Neuronal stem cell (in vitro differentiated cells): ENCODE results near the gene RPS16. TPM values are rescaled to one million over a fixed set of nuclear protein-coding genes. Genes with fewer than 3 reads are reported as not detected.

ENCODE experiments used
- DNase-seq: peaks from one replicate; pipeline ENCODE4 v3.0.0-alpha.2; 2013; ENCODE audit warnings: low spot score
- H2AFZ ChIP-seq: one replicate; pipeline ENCODE4 v1.6.1; 2013; ENCODE audit warnings: mild to moderate bottlenecking, low read length, inconsistent platforms
- H2AK5ac ChIP-seq: 2 replicates; pipeline ENCODE4 v1.6.1; 2013; ENCODE audit warnings: low read depth, mild to moderate bottlenecking, inconsistent platforms, low read length, moderate library complexity, mixed read lengths
- H2BK120ac ChIP-seq: 2 replicates; pipeline ENCODE4 v1.6.1; 2013; ENCODE audit warnings: low read depth, mild to moderate bottlenecking, inconsistent platforms, low read length, moderate library complexity, mixed read lengths
- H2BK12ac ChIP-seq: one replicate; pipeline ENCODE4 v1.6.1; 2013; ENCODE audit warnings: low read length, inconsistent platforms
- H2BK15ac ChIP-seq: 2 replicates; pipeline ENCODE4 v1.6.1; 2013; ENCODE audit warnings: mild to moderate bottlenecking, low read length, inconsistent platforms, mixed read lengths
- H2BK5ac ChIP-seq: one replicate; pipeline ENCODE4 v1.6.1; 2013; ENCODE audit warnings: inconsistent platforms, mild to moderate bottlenecking, low read length, moderate library complexity
- H3K14ac ChIP-seq: one replicate; pipeline ENCODE4 v1.6.1; 2013; ENCODE audit warnings: low read length, inconsistent platforms
- H3K18ac ChIP-seq: 2 replicates; pipeline ENCODE4 v1.6.1; 2013; ENCODE audit warnings: low read length, inconsistent platforms
- H3K23ac ChIP-seq: 2 replicates; pipeline ENCODE4 v1.6.1; 2013; ENCODE audit warnings: low read depth, mild to moderate bottlenecking, mixed read lengths, low read length, inconsistent platforms; ENCODE audit not compliant: poor library complexity
- H3K27ac ChIP-seq: replicated peaks from 3 replicates; pipeline ENCODE4 v1.5.1; 2013; ENCODE audit warnings: low read length, inconsistent platforms
- H3K27me3 ChIP-seq, 3 experiments: 2 replicates each; pipeline ENCODE4 v1.6.1; 2013; ENCODE audit warnings: low read length in 3 of 3, mild to moderate bottlenecking in 2 of 3, inconsistent platforms in 1 of 3, low read depth in 1 of 3, mixed read lengths in 1 of 3, moderate library complexity in 1 of 3; ENCODE audit not compliant: control insufficient read depth in 3 of 3, insufficient read depth in 3 of 3
- H3K36me3 ChIP-seq, 2 donors: replicated peaks in 1 of 2; 2 replicates each; pipeline ENCODE4 v1.6.1; 2013; ENCODE audit warnings: low read length in 2 of 2; ENCODE audit not compliant: control insufficient read depth in 2 of 2, insufficient read depth in 2 of 2
- H3K4ac ChIP-seq: 2 replicates; pipeline ENCODE4 v1.6.1; 2013; ENCODE audit warnings: inconsistent platforms, mild to moderate bottlenecking, low read length, moderate library complexity
- H3K4me1 ChIP-seq, 2 donors: 1 replicate in 1 of 2; 2 replicates in 1 of 2; pipeline ENCODE4 v1.6.1; 2013; ENCODE audit warnings: low read length in 2 of 2, low read depth in 1 of 2; ENCODE audit not compliant: control insufficient read depth in 2 of 2, insufficient read depth in 1 of 2
- H3K4me2 ChIP-seq: one replicate; pipeline ENCODE4 v1.6.1; 2013; ENCODE audit warnings: mild to moderate bottlenecking, low read length, inconsistent platforms; ENCODE audit not compliant: insufficient read depth, poor library complexity, severe bottlenecking
- H3K4me3 ChIP-seq, 2 donors: 2 replicates each; pipeline ENCODE4 v1.5.1; 2013; ENCODE audit warnings: low read length in 2 of 2, mild to moderate bottlenecking in 2 of 2, inconsistent platforms in 1 of 2, moderate library complexity in 1 of 2
- H3K79me1 ChIP-seq: one replicate; pipeline ENCODE4 v1.6.1; 2013; ENCODE audit warnings: low read depth, mild to moderate bottlenecking, inconsistent platforms, low read length, moderate library complexity
- H3K9ac ChIP-seq: one replicate; pipeline ENCODE4 v1.6.1; 2013; ENCODE audit warnings: mild to moderate bottlenecking, low read depth, low read length, inconsistent platforms; ENCODE audit not compliant: poor library complexity
- H3K9me3 ChIP-seq, 2 donors: replicated peaks in 1 of 2; 2 replicates each; pipeline versions ENCODE3 to v1.6.1; 2013; ENCODE audit warnings: low read length in 2 of 2, mild to moderate bottlenecking in 2 of 2, inconsistent platforms in 1 of 2, low read depth in 1 of 2, mixed read lengths in 1 of 2, moderate library complexity in 1 of 2; ENCODE audit not compliant: control insufficient read depth in 2 of 2, insufficient read depth in 1 of 2
- H4K8ac ChIP-seq: one replicate; pipeline ENCODE4 v1.6.1; 2013; ENCODE audit warnings: low read depth, mild to moderate bottlenecking, inconsistent platforms, low read length, moderate library complexity
- H4K91ac ChIP-seq: one replicate; pipeline ENCODE4 v1.6.1; 2013; ENCODE audit warnings: low read length, low read depth, mild to moderate bottlenecking, inconsistent platforms; ENCODE audit not compliant: poor library complexity
- WGBS, 2 donors: extraction: QIAGEN DNeasy Blood & Tissue Kit; methylation state at CpG; one replicate each; pipeline ENCODE4 v1.1.7; 2013; ENCODE audit warnings: missing lambda C conversion rate in 2 of 2, mixed read lengths in 1 of 2; ENCODE audit not compliant: insufficient read length in 2 of 2, insufficient replicate concordance in 1 of 2; ENCODE audit errors: extremely low coverage in 2 of 2; 5-methylcytosine and 5-hydroxymethylcytosine counted together
- small RNA-seq: library from polyadenylated mRNA; stranded (forward); fragments of <200 nt; extraction: miRNeasy Mini kit (QIAGEN cat#:217004); gene quantifications from one replicate; pipeline ENCODE3, GENCODE V24; 2013; ENCODE audit not compliant: insufficient read depth

RPS16 gene

GRCh38 chr19:39384839-39385568 is 50.7 kb downstream of the RPS16 start:
- H3K14ac ChIP-seq = no peak overlapping the region
- no peak overlapping the region for H4K91ac ChIP-seq
- WGBS, 2 donors = no CpG with 5 or more reads among the region's 9 CpGs
- no peak overlapping the region for H2AFZ ChIP-seq
- no peak overlapping the region for H4K8ac ChIP-seq
- H3K27ac ChIP-seq = no peak overlapping the region
- peaks cover 4% of the 10 kb centered on the region for H3K79me1 ChIP-seq
- no peak overlapping the region for H2BK5ac ChIP-seq
- H3K18ac ChIP-seq = no peak overlapping the region
- H3K4me3 ChIP-seq = no peak overlapping the region
- H3K9me3 ChIP-seq = no peaks in the 10 kb centered on the region
- H2BK12ac ChIP-seq = no peak overlapping the region
- no peak overlapping the region for H3K4ac ChIP-seq
- peaks cover 74 to 99% of the 10 kb centered on the region in 2 donors for H3K36me3 ChIP-seq
- no peak overlapping the region for H3K4me2 ChIP-seq
- H2AK5ac ChIP-seq = no peak overlapping the region
- DNase-seq = no peak
- no peak overlapping the region for H3K23ac ChIP-seq
- H2BK15ac ChIP-seq = no peak overlapping the region
- no peak overlapping the region for H3K9ac ChIP-seq
- no peaks in the 10 kb centered on the region for H3K27me3 ChIP-seq
- peaks cover 0 to 4% of the 10 kb centered on the region in 2 donors for H3K4me1 ChIP-seq
- H2BK120ac ChIP-seq = no peak overlapping the region

Small RNAs within 50 kb of the gene (small RNA-seq; reads per million reads assigned to genes)
- not detected for gene MIR4530
